Testis (tissue), 3 donors: Measurements from ENCODE around the gene CFAP299. TPM values are rescaled to one million over a fixed set of nuclear protein-coding genes. Genes with fewer than 3 reads are reported as not detected.
"Not testable (repeated sequence)": the region's sequence is repeated elsewhere in the genome, so short reads cannot be mapped to it uniquely, and the experiment has no call there.

Experiments used
- DNase-seq: peaks from one replicate; pipeline ENCODE4 v3.0.0-alpha.2; 2019
- H3K27ac ChIP-seq, 2 donors: fragments of 200-600 bp; sonication (generic); one replicate each; pipeline ENCODE4 v1.5.1; 2019
- H3K27me3 ChIP-seq: fragments of 200-600 bp; sonication (generic); one replicate; pipeline ENCODE4 v1.5.1; 2019
- H3K36me3 ChIP-seq: fragments of 200-600 bp; sonication (generic); one replicate; pipeline ENCODE4 v1.5.1; 2017; ENCODE audit warnings: low read depth; ENCODE audit errors: missing control alignments
- H3K4me1 ChIP-seq: fragments of 200-600 bp; sonication (generic); one replicate; pipeline ENCODE4 v1.5.1; 2019
- H3K4me3 ChIP-seq, 2 donors: fragments of 200-600 bp; sonication (generic); one replicate each; pipeline ENCODE4 v1.5.1; 2017 to 2019
- H3K9me3 ChIP-seq: fragments of 200-600 bp; sonication (generic); one replicate; pipeline ENCODE4 v1.5.1; 2017
- POLR2A ChIP-seq: fragments of 450-650 bp; IDR thresholded peaks from one replicate; pipeline ENCODE4 v1.6.1; 2017; ENCODE audit warnings: antibody characterized with exemption, mild to moderate bottlenecking, moderate library complexity
- WGBS, 2 donors: methylation state at CpG; one replicate each; pipeline ENCODE4 v1.1.5; 2018; 5-methylcytosine and 5-hydroxymethylcytosine counted together
- intact Hi-C: fragments of 100-400 bp; cut with DNase I; formaldehyde crosslinking; loops from one replicate; pipeline ENCODE4 v1.15.1; 2023; ENCODE audit warnings: low total_unique reads
- polyA plus RNA-seq: library from polyadenylated mRNA; stranded (reverse); fragments of 350-450 nt; fragmentation: Illumina TruSeq; extraction: RNeasy Lipid Tissue Mini Kit (QIAGEN cat#74804); gene quantifications from one replicate; pipeline ENCODE4 v1.2.3, GENCODE V29; 2014; ENCODE audit warnings: low read depth, low replicate concordance; ENCODE audit not compliant: insufficient read depth
- total RNA-seq, 2 donors: library from RNA; depleted of rRNA; stranded (reverse); fragments of >200 nt; gene quantifications; one replicate each; pipeline ENCODE4 v1.2.3, GENCODE V29; 2016
- TF ChIP-seq, protein P1 (sequence below), 3 experiments: fragments of 450-650 bp in 2 of 3; fragments of 200-600 bp in 1 of 3; sonication (generic) in 1 of 3; IDR thresholded peaks; one replicate each; pipeline ENCODE4 v1.5.1; 2016 to 2019; ENCODE audit warnings: antibody characterized with exemption in 3 of 3, mild to moderate bottlenecking in 2 of 3, moderate library complexity in 1 of 3

Gene CFAP299
- total and polyA plus RNA-seq, 3 donors from 2014 or later: 18.1 to 51.9 (median 21.4) TPM

DNA sequence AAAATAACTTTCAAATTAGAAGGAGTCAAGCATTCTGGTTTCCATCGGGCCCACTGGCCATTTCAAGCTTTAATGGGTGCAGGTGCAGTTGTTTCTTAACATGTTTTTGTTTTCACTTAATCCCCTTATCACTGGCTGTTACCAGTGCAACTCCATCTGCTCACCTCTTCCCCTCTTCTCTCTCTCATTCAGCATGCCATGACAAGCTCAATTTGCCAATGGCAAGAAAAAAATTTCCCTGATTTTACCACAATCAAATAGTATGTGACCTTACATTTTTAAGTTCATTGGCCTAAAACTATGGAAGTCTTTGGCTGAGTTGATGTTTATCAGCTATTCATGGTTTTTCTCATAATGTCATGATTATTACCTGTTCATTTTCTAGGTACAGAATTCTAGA lies 395.9 kb downstream of the CFAP299 start:
- WGBS, 2 donors: 70 to 71% methylated on average over 1 of the region's 1 CpG
- TF ChIP-seq POLR2A: no peak
- TF ChIP-seq, protein P1, sequence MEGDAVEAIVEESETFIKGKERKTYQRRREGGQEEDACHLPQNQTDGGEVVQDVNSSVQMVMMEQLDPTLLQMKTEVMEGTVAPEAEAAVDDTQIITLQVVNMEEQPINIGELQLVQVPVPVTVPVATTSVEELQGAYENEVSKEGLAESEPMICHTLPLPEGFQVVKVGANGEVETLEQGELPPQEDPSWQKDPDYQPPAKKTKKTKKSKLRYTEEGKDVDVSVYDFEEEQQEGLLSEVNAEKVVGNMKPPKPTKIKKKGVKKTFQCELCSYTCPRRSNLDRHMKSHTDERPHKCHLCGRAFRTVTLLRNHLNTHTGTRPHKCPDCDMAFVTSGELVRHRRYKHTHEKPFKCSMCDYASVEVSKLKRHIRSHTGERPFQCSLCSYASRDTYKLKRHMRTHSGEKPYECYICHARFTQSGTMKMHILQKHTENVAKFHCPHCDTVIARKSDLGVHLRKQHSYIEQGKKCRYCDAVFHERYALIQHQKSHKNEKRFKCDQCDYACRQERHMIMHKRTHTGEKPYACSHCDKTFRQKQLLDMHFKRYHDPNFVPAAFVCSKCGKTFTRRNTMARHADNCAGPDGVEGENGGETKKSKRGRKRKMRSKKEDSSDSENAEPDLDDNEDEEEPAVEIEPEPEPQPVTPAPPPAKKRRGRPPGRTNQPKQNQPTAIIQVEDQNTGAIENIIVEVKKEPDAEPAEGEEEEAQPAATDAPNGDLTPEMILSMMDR (IDR thresholded peaks at IDR 0.05): no peak
- no peak for DNase-seq
- Histone ChIP-seq H3K27me3 (no peaks in the 10 kb centered on the region), H3K36me3 (no peaks in the 10 kb centered on the region), H3K4me1 (no peaks in the 10 kb centered on the region), H3K4me3 (no peak overlapping the region), H3K9me3 (no peaks in the 10 kb centered on the region), H3K27ac (no peak overlapping the region)
- intact Hi-C loops: no loop called here

DNA sequence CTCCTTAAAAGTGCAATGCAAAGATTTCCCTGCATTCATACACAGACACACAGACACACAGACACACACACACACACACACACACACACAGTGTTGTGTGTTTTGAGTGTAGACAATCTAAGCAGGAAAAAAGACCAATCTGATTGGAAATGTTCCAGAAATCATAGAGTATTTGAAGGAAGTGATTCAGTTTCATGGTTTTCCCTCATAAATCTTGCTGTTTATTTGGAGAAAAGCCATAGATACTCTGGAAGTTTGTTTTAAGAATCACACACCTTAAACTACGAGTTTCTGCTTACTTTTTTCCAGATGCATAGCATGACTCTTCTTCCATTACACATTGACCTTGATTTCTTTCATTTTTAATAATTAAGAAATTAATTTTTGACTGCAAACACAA lies 396.5 kb downstream of the CFAP299 start:
- no peaks in the 10 kb centered on the region for H3K36me3 ChIP-seq
- TF ChIP-seq, protein P1 (IDR thresholded peaks at IDR 0.05): no peak
- TF ChIP-seq POLR2A: no peak
- H3K4me1 ChIP-seq: no peaks in the 10 kb centered on the region
- WGBS, 2 donors: 29 to 34% methylated on average over 1 of the region's 1 CpG
- H3K4me3 ChIP-seq: no peak overlapping the region
- intact Hi-C loops: no loop called here
- no peak overlapping the region for H3K27ac ChIP-seq
- no peak for DNase-seq
- no peaks in the 10 kb centered on the region for H3K27me3 ChIP-seq
- H3K9me3 ChIP-seq: no peaks in the 10 kb centered on the region

DNA sequence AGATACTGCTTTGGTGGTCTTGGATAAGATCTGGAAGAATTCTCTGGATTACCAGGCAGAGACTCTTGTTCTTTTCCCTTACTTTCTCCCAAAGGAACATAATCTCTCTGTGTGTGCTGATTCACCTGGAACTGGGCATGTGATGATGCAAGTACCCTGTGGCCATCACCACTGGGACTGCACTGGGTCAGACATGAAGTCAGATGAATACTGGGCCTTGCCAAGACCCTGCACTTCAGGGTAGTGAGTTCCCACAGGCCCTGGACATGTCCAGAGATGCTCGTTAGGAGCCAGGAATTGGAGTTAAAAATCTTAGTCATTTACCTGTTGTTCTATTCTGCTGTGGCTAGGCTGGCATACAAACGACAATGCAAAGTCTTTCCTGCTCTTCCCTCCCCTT lies 404.8 kb downstream of the CFAP299 start:
- H3K9me3 ChIP-seq: no peaks in the 10 kb centered on the region
- WGBS, 2 donors: 77 to 80% methylated on average over 2 of the region's 2 CpGs
- DNase-seq: no peak
- no peaks in the 10 kb centered on the region for H3K27me3 ChIP-seq
- no peaks in the 10 kb centered on the region for H3K4me1 ChIP-seq
- H3K4me3 ChIP-seq: no peak overlapping the region
- intact Hi-C loops: no loop called here
- no peaks in the 10 kb centered on the region for H3K36me3 ChIP-seq
- no peak for TF ChIP-seq POLR2A
- TF ChIP-seq, protein P1 (IDR thresholded peaks at IDR 0.05): no peak
- H3K27ac ChIP-seq: no peak overlapping the region

DNA sequence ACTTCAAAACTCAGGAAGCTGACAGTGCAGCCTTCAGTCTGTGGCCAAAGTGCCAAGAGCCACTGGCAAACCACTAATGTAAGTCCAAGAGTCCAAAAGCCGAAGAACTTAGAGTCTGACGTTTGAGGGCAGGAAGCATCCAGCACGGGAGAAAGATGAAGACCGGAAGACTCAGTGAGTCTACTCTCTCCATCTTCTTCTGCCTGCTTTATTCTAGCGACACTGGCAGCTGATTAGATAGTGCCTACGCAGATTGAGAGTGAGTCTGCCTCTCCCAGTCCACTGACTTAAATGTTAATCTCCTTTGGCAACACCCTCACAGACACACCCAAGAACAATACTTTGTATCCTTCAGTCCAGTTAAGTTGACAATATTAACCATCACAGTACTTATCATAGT lies 414.0 kb downstream of the CFAP299 start:
- H3K4me1 ChIP-seq, H3K36me3 ChIP-seq, H3K27me3 ChIP-seq, H3K9me3 ChIP-seq, DNase-seq, H3K27ac ChIP-seq, H3K4me3 ChIP-seq, intact Hi-C loops: not testable (repeated sequence)
- 61 to 79% methylated on average over 6 of the region's 6 CpGs for WGBS, 2 donors

DNA sequence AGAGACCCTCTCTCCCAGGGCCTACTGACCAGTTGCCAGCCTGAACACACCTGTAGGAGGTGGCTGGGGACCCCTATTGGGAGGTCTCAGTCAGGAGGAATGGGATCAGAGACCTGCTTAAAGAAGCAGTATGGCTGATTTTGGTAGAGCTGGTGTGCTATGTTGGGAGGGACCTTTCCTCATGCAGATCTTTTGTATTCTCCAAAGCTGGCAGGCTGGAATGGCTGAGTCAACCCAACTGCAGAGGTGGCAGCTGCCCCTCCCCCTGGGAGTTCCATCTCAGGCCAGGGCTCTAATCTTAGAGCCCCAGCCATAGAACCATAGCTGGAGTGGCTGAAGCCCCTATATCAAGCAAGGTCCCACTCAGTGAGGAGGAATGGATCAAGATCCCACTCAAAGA lies 415.7 kb downstream of the CFAP299 start:
- H3K4me1 ChIP-seq: no peaks in the 10 kb centered on the region
- H3K27me3 ChIP-seq: no peaks in the 10 kb centered on the region
- intact Hi-C loops: no loop called here
- H3K9me3 ChIP-seq: no peaks in the 10 kb centered on the region
- no peak for DNase-seq
- H3K4me3 ChIP-seq: no peak overlapping the region
- TF ChIP-seq, protein P1 (IDR thresholded peaks at IDR 0.05): no peak
- TF ChIP-seq POLR2A: no peak
- H3K27ac ChIP-seq: no peak overlapping the region
- no peaks in the 10 kb centered on the region for H3K36me3 ChIP-seq
